ENCODE data around the gene PAIP2.

Gene PAIP2

DNA sequence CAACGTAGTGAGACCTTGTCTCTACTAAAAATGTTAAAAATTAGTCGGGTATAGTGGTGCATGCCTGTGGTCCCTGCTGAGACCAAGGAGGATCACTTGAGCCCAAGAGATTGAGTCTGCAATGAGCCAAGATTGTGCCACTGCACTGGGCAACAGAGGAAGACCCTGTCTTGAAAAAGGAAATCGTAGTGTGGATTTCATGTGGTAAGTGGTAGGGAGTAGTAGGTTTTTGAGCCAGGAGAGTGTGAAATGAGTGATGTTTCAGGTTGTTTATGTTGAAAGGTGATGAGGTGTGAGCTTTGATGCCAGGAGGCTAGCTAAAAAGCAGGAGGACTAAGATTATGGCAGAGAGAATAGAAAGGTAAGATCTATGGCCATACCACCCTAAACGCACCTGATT is 42.2 kb upstream of the PAIP2 start:
- Histone ChIP-seq H3K27me3 (ENCODE audit: insufficient read depth, poor library complexity, severe bottlenecking) (no peaks in the 10 kb centered on the region), H3K9me3 (ENCODE audit: severe bottlenecking) (no peaks in the 10 kb centered on the region), H3K27ac (ENCODE audit: poor library complexity, severe bottlenecking) (no peak overlapping the region), H3K4me1 (ENCODE audit: insufficient read depth, poor library complexity, severe bottlenecking) (peaks cover 51% of the 10 kb centered on the region), H3K4me3 (ENCODE audit: severe bottlenecking) (no peak overlapping the region), H3K36me3 (ENCODE audit: low read depth) (peaks cover 66% of the 10 kb centered on the region)
- no peak for DNase-seq (ENCODE audit: low spot score)
- ATAC-seq (ENCODE audit: low read depth) = no peak
- TF ChIP-seq, protein P1, sequence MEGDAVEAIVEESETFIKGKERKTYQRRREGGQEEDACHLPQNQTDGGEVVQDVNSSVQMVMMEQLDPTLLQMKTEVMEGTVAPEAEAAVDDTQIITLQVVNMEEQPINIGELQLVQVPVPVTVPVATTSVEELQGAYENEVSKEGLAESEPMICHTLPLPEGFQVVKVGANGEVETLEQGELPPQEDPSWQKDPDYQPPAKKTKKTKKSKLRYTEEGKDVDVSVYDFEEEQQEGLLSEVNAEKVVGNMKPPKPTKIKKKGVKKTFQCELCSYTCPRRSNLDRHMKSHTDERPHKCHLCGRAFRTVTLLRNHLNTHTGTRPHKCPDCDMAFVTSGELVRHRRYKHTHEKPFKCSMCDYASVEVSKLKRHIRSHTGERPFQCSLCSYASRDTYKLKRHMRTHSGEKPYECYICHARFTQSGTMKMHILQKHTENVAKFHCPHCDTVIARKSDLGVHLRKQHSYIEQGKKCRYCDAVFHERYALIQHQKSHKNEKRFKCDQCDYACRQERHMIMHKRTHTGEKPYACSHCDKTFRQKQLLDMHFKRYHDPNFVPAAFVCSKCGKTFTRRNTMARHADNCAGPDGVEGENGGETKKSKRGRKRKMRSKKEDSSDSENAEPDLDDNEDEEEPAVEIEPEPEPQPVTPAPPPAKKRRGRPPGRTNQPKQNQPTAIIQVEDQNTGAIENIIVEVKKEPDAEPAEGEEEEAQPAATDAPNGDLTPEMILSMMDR (IDR thresholded peaks at IDR 0.05; ENCODE audit: poor library complexity, severe bottlenecking) = no peak

DNA sequence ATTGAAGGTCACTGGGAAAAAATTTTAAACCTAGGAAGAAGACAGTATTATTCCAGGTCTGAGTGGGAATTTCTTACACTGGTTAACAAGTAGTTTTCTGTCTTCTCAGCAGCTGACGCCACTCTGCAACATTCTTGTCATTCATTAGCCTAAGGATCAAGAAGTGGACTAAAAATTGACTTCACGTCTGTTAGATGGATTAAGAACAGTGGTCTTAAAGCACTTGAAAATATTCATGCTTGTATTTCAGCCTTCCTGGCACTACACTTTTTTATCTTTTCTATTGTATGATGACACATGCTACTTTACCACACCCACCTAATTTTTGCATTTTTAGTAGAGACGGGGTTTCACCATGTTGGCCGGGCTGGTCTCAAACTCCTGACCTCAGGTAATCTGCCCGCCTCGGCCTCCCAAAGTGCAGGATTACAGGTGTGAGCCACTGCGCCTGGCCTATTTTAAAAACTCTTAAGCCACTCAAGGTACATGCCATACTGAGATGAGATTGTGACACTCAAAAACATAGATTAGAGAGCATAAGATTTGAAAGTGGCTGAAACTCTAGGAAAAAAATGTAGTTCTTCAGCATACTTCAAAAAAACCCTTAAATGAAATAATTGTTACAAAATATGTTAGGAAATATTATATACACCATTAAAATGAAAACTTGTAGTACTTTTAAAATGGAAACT is 39.7 kb upstream of the PAIP2 start:
- TF ChIP-seq, protein P1 (IDR thresholded peaks at IDR 0.05; ENCODE audit: poor library complexity, severe bottlenecking) = no peak
- no peaks in the 10 kb centered on the region for H3K27me3 ChIP-seq (ENCODE audit: insufficient read depth, poor library complexity, severe bottlenecking)
- no peak overlapping the region for H3K4me3 ChIP-seq (ENCODE audit: severe bottlenecking)
- peaks cover 44% of the 10 kb centered on the region for H3K4me1 ChIP-seq (ENCODE audit: insufficient read depth, poor library complexity, severe bottlenecking)
- H3K36me3 ChIP-seq (ENCODE audit: low read depth) = peaks cover 59% of the 10 kb centered on the region
- no peak for ATAC-seq (ENCODE audit: low read depth)
- H3K9me3 ChIP-seq (ENCODE audit: severe bottlenecking) = no peaks in the 10 kb centered on the region
- DNase-seq (ENCODE audit: low spot score) = no peak
- no peak overlapping the region for H3K27ac ChIP-seq (ENCODE audit: poor library complexity, severe bottlenecking)

- Histone ChIP-seq H3K4me1 (ENCODE audit: insufficient read depth, poor library complexity, severe bottlenecking) (peaks cover 44% of the 10 kb centered on the region), H3K4me3 (ENCODE audit: severe bottlenecking) (no peak overlapping the region), H3K36me3 (ENCODE audit: low read depth) (peaks cover 59% of the 10 kb centered on the region), H3K27ac (ENCODE audit: poor library complexity, severe bottlenecking) (no peak overlapping the region), H3K27me3 (ENCODE audit: insufficient read depth, poor library complexity, severe bottlenecking) (no peaks in the 10 kb centered on the region), H3K9me3 (ENCODE audit: severe bottlenecking) (no peaks in the 10 kb centered on the region)
- TF ChIP-seq, protein P1 (IDR thresholded peaks at IDR 0.05; ENCODE audit: poor library complexity, severe bottlenecking) = no peak
- DNase-seq (ENCODE audit: low spot score) (no peak), ATAC-seq (ENCODE audit: low read depth) (no peak)
These were observed 37.0 kb upstream of the PAIP2 start for GRCh38 chr5:139304391-139305324.

DNA sequence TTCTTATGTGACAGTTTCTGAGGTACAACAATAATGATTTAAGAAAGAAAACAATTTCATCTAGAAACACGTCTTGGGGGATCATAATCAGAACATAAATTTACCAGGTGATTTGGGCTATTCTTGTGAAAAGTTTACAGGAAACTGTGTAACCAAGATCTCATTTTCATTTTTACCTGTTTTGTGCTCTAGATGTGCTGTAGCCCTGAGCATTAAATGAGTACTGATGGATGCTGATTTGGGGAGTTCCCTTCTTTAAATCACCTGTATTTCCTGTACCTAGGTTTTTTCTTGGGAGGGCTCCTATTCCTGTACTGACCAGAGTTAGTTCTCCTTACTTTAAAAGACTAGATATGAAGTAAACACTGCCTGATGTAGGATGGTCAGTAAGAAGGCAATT is 35.5 kb upstream of the PAIP2 start:
- DNase-seq (ENCODE audit: low spot score) = no peak
- no peak overlapping the region for H3K27ac ChIP-seq (ENCODE audit: poor library complexity, severe bottlenecking)
- H3K36me3 ChIP-seq (ENCODE audit: low read depth) = peaks cover 58% of the 10 kb centered on the region
- H3K4me1 ChIP-seq (ENCODE audit: insufficient read depth, poor library complexity, severe bottlenecking) = peaks cover 60% of the 10 kb centered on the region
- TF ChIP-seq, protein P1 (IDR thresholded peaks at IDR 0.05; ENCODE audit: poor library complexity, severe bottlenecking) = no peak
- no peak for ATAC-seq (ENCODE audit: low read depth)
- H3K9me3 ChIP-seq (ENCODE audit: severe bottlenecking) = no peaks in the 10 kb centered on the region
- H3K4me3 ChIP-seq (ENCODE audit: severe bottlenecking) = no peak overlapping the region
- no peaks in the 10 kb centered on the region for H3K27me3 ChIP-seq (ENCODE audit: insufficient read depth, poor library complexity, severe bottlenecking)

All from RWPE2 (cell line).